Chondrocyte (in vitro differentiated cells): ENCODE data around the gene DNAAF2. TPM values are rescaled to one million over a fixed set of nuclear protein-coding genes. Genes with fewer than 3 reads are reported as not detected.

ENCODE experiments used
- DNase-seq: peaks from one replicate; pipeline ENCODE4 v3.0.0; 2021; ENCODE audit warnings: mixed read lengths, low spot score
- H3K27ac Mint-ChIP-seq: one replicate; pipeline ENCODE4 v1.8.0; 2021; ENCODE audit warnings: mild to moderate bottlenecking, moderate library complexity, mixed read lengths; ENCODE audit not compliant: unreplicated experiment
- H3K27me3 Mint-ChIP-seq: 2 replicates; pipeline ENCODE4 v1.8.0; 2021; ENCODE audit warnings: low read depth, mixed read lengths
- H3K36me3 Mint-ChIP-seq: 2 replicates; pipeline ENCODE4 v1.8.0; 2021; ENCODE audit warnings: low read depth, mixed read lengths
- H3K4me1 Mint-ChIP-seq: 2 replicates; pipeline ENCODE4 v1.8.0; 2021; ENCODE audit warnings: low read depth, mild to moderate bottlenecking, mixed read lengths
- H3K4me3 Mint-ChIP-seq: one replicate; pipeline ENCODE4 v1.8.0; 2021; ENCODE audit warnings: mild to moderate bottlenecking, moderate library complexity, mixed read lengths; ENCODE audit not compliant: unreplicated experiment
- H3K9me3 Mint-ChIP-seq: 2 replicates; pipeline ENCODE4 v1.8.0; 2021; ENCODE audit warnings: low read depth, mixed read lengths
- CTCF ChIP-seq: fragments of 200-600 bp; sonication (generic); IDR thresholded peaks from 2 replicates; pipeline ENCODE4 v1.5.0; 2021; ENCODE audit warnings: antibody characterized with exemption, mild to moderate bottlenecking, moderate library complexity
- total RNA-seq: library from RNA; stranded (reverse); gene quantifications from 3 replicates; pipeline ENCODE4 v1.2.1, GENCODE V29; 2021

The DNAAF2 gene
- total RNA-seq, 1 donor from 2014 or later = 5.5 TPM

- no peak for DNase-seq
- Mint-ChIP-seq H3K9me3 (no peaks in the 10 kb centered on the region), H3K4me1 (peaks cover 34% of the 10 kb centered on the region), H3K27me3 (no peaks in the 10 kb centered on the region), H3K4me3 (no peak overlapping the region), H3K27ac (peak overlapping the region; percentile 76), H3K36me3 (peaks cover 9% of the 10 kb centered on the region)
- TF ChIP-seq CTCF = no peak
These were observed 6.7 kb upstream of the DNAAF2 start for GRCh38 chr14:49641697-49642129.

GRCh38 chr14:49640540-49641417 is 5.7 kb upstream of the DNAAF2 start:
- Mint-ChIP-seq H3K4me3 (no peak overlapping the region), H3K4me1 (peaks cover 43% of the 10 kb centered on the region), H3K36me3 (peaks cover 9% of the 10 kb centered on the region), H3K27ac (no peak overlapping the region), H3K27me3 (no peaks in the 10 kb centered on the region), H3K9me3 (no peaks in the 10 kb centered on the region)
- TF ChIP-seq CTCF = no peak
- no peak for DNase-seq

GRCh38 chr14:49637534-49638078 is 2.6 kb upstream of the DNAAF2 start:
- Mint-ChIP-seq H3K4me1 (peaks cover 54% of the 10 kb centered on the region), H3K9me3 (no peaks in the 10 kb centered on the region), H3K27ac (no peak overlapping the region), H3K27me3 (no peaks in the 10 kb centered on the region), H3K4me3 (no peak overlapping the region), H3K36me3 (peaks cover 9% of the 10 kb centered on the region)
- no peak for DNase-seq
- TF ChIP-seq CTCF = no peak

- no peak for DNase-seq
- Mint-ChIP-seq H3K27ac (no peak overlapping the region), H3K4me3 (peak overlapping the region; percentile 14), H3K4me1 (peaks cover 54% of the 10 kb centered on the region), H3K36me3 (peaks cover 9% of the 10 kb centered on the region), H3K27me3 (no peaks in the 10 kb centered on the region), H3K9me3 (no peaks in the 10 kb centered on the region)
- TF ChIP-seq CTCF = no peak
These were observed 1.8 kb upstream of the DNAAF2 start for GRCh38 chr14:49636866-49637265.

- no peaks in the 10 kb centered on the region for H3K9me3 Mint-ChIP-seq
- peak overlapping the region; percentile 87 for H3K4me3 Mint-ChIP-seq
- peaks cover 53% of the 10 kb centered on the region for H3K4me1 Mint-ChIP-seq
These were observed 1.2 kb downstream of the DNAAF2 start for GRCh38 chr14:49633640-49634546.

More at GRCh38 chr14:49633640-49634546, 1.2 kb downstream of the DNAAF2 start:
- TF ChIP-seq CTCF = peak; percentile 98
- no peaks in the 10 kb centered on the region for H3K27me3 Mint-ChIP-seq
- DNase-seq = peak; percentile 98
- peak overlapping the region; percentile 93 for H3K27ac Mint-ChIP-seq
- peaks cover 8% of the 10 kb centered on the region for H3K36me3 Mint-ChIP-seq
